Left ventricle myocardium inferior (tissue), 1 donor: ENCODE measurements around the gene EDA. TPM values are rescaled to one million over a fixed set of nuclear protein-coding genes. Genes with fewer than 3 reads are reported as not detected.

Source experiments
- DNase-seq: peaks from one replicate; pipeline ENCODE4 v3.0.0-alpha.2; 2020
- H3K27ac ChIP-seq: fragments of 200-600 bp; replicated peaks from 2 replicates; pipeline ENCODE4 v1.8.0; 2021
- H3K27me3 ChIP-seq: fragments of 200-600 bp; 2 replicates; pipeline ENCODE4 v1.8.0; 2021; ENCODE audit warnings: low read depth
- H3K36me3 ChIP-seq: fragments of 200-600 bp; 2 replicates; pipeline ENCODE4 v1.8.0; 2021
- H3K4me1 ChIP-seq: fragments of 200-600 bp; 2 replicates; pipeline ENCODE4 v1.8.0; 2021
- H3K4me3 ChIP-seq: fragments of 200-600 bp; 2 replicates; pipeline ENCODE4 v1.8.0; 2021; ENCODE audit warnings: mild to moderate bottlenecking, moderate library complexity
- H3K9me3 ChIP-seq: fragments of 200-600 bp; replicated peaks from 2 replicates; pipeline ENCODE4 v1.8.0; 2021
- intact Hi-C: fragments of 100-400 bp; cut with micrococcal nuclease; formaldehyde crosslinking; loops from one replicate; pipeline ENCODE4 v1.11.0; 2022
- total RNA-seq: library from RNA; stranded (reverse); fragmentation: NEBNext Ultra II Directional; extraction: Animal tissue kit (Norgen Biotek cat#: 25700); gene quantifications from one replicate; pipeline ENCODE4 v1.2.1, GENCODE V29; 2021
- TF ChIP-seq, protein P1 (sequence below): fragments of 200-600 bp; IDR thresholded peaks from 2 replicates; pipeline ENCODE4 v1.8.0; 2021; ENCODE audit warnings: antibody characterized with exemption, mild to moderate bottlenecking, borderline replicate concordance
- donor health status: DM: no; HTN: yes; CAD: no; lungs with severe emphysema.

EDA gene
- total RNA-seq, 1 donor from 2014 or later: 7.3 TPM

DNA sequence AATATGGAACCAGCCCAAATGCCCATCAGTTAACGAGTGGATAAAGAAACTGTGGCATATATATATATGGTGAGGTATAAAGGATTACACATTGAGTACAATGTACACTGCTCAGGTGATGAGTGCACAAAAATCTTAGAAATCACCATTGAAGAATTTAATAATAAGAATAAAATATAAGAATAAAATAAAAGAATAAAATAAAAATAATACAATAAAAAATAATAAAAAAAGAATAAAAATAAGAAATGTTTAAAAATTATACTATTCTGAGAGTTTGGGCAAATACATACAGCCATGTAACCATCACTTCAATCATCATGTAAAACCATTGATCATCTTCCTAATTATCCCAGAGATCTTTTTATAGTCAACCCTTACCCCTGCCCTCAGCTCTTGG is 260.3 kb downstream of the EDA start:
- Histone ChIP-seq H3K9me3 (peaks cover 2% of the 10 kb centered on the region), H3K4me3 (no peak overlapping the region), H3K27me3 (no peaks in the 10 kb centered on the region), H3K4me1 (no peaks in the 10 kb centered on the region), H3K27ac (no peak overlapping the region), H3K36me3 (no peaks in the 10 kb centered on the region)
- intact Hi-C loops: no loop called here
- no peak for DNase-seq
- TF ChIP-seq, protein P1, sequence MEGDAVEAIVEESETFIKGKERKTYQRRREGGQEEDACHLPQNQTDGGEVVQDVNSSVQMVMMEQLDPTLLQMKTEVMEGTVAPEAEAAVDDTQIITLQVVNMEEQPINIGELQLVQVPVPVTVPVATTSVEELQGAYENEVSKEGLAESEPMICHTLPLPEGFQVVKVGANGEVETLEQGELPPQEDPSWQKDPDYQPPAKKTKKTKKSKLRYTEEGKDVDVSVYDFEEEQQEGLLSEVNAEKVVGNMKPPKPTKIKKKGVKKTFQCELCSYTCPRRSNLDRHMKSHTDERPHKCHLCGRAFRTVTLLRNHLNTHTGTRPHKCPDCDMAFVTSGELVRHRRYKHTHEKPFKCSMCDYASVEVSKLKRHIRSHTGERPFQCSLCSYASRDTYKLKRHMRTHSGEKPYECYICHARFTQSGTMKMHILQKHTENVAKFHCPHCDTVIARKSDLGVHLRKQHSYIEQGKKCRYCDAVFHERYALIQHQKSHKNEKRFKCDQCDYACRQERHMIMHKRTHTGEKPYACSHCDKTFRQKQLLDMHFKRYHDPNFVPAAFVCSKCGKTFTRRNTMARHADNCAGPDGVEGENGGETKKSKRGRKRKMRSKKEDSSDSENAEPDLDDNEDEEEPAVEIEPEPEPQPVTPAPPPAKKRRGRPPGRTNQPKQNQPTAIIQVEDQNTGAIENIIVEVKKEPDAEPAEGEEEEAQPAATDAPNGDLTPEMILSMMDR: no peak

DNA sequence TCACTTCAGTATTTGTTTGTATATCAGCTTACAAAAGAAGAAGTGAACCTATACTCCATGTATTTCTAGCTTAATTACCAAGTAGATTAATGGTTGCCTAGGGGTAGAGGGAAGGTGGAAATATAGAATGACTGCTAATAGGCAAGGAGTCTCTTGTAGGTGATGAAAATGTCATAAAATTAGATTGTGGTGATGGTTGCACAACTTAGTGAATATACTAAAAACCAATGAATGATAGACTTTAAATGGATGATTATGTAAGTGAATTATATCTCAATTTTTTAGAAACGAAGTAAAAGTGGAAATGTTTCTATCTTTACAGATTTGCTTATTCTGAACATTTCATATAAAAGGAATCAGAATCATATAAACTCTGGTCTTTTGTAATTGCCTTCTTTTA is 268.3 kb downstream of the EDA start:
- TF ChIP-seq, protein P1: no peak
- no peak overlapping the region for H3K4me3 ChIP-seq
- H3K27ac ChIP-seq: no peak overlapping the region
- H3K36me3 ChIP-seq: no peaks in the 10 kb centered on the region
- no peaks in the 10 kb centered on the region for H3K27me3 ChIP-seq
- intact Hi-C loops: no loop called here
- DNase-seq: no peak
- no peaks in the 10 kb centered on the region for H3K4me1 ChIP-seq
- H3K9me3 ChIP-seq: peaks cover 20% of the 10 kb centered on the region

DNA sequence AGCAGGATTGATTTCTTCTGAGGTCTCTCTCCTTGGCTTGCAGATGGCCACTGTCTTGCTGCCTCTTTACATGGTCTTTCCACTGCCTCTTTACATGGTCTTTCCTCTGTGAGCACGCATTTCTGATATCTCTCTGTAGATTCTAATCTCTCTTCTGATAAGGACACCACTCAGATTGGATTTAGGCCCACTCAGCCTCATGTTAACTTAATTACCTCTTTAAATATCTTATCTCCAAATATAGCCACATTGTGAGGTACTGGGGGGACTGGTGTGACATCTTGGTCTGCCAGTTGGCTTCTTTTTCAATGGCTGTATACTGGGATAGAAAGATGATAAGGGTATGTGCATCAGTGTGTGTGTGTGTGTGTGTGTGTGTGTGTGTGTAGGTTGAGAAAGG is 280.1 kb downstream of the EDA start:
- no peaks in the 10 kb centered on the region for H3K9me3 ChIP-seq
- TF ChIP-seq, protein P1: no peak
- H3K4me3 ChIP-seq: no peak overlapping the region
- H3K36me3 ChIP-seq: no peaks in the 10 kb centered on the region
- DNase-seq: no peak
- no peaks in the 10 kb centered on the region for H3K27me3 ChIP-seq
- intact Hi-C loops: no loop called here
- H3K27ac ChIP-seq: no peak overlapping the region
- H3K4me1 ChIP-seq: no peaks in the 10 kb centered on the region

DNA sequence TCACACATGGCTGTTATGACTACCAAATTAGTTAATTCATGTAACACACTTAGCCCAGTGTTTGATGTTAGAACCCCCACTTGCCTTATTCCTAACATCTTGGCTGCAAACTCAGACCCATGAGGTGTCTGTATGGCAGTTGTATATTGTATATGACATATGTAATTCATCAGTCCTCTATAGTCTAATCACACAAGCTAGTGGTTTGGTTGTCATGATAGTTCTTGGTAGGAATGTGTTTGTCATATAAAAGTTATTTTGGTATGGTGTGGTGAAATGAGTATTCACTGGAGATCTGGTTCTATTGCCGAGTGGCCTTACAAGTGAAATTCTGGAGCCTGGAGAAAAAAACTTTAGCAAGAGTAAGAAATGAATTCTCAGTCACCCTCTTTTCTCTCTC is 284.6 kb downstream of the EDA start:
- no peaks in the 10 kb centered on the region for H3K4me1 ChIP-seq
- no peaks in the 10 kb centered on the region for H3K27me3 ChIP-seq
- H3K4me3 ChIP-seq: no peak overlapping the region
- TF ChIP-seq, protein P1: no peak
- no peaks in the 10 kb centered on the region for H3K9me3 ChIP-seq
- intact Hi-C loops: no loop called here
- no peak for DNase-seq
- H3K27ac ChIP-seq: no peak overlapping the region
- H3K36me3 ChIP-seq: no peaks in the 10 kb centered on the region

DNA sequence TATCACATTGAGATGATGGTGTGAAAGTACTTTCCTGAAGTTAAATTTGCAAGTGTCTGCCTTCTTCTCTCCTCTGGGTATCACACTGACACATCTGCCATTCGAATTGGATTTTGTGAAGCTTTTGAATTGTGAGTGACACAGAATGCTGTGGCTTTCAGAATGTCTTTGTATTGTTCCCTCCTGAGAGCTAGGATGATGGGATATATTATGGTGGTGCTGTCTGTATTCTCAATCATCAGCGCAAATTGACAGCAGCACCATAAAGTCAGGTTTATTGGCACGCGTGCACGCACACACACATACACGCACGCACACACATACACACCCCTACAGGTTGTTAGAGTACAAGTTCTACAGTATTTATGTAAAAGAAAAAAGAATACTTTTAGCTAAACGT is 290.5 kb downstream of the EDA start:
- DNase-seq: no peak
- Histone ChIP-seq H3K4me1 (peaks cover 12% of the 10 kb centered on the region), H3K4me3 (no peak overlapping the region), H3K27ac (no peak overlapping the region), H3K36me3 (no peaks in the 10 kb centered on the region), H3K9me3 (no peaks in the 10 kb centered on the region), H3K27me3 (no peaks in the 10 kb centered on the region)
- TF ChIP-seq, protein P1: no peak
- intact Hi-C loops: no loop called here

DNA sequence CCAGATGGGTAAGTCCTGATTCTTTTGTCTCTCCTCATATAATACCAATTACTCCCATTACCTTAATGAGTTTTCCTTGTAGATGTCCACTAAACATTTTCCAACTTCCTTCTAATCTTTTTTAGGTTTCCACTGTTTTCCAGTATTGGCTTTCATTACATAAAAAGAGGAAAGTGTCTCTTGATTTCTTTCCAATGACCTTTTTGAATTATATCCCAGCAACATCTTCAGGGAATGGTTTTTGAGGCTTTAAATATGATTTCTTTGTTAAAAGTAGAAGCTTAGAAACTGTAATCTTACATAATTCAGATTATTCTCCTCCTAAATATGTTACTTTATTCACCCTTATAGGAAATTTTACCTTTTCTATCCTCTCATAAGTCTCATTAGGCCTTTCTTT is 298.9 kb downstream of the EDA start:
- no peaks in the 10 kb centered on the region for H3K27me3 ChIP-seq
- H3K4me3 ChIP-seq: no peak overlapping the region
- intact Hi-C loops: no loop called here

More for the DNA sequence above, 298.9 kb downstream of the EDA start:
- TF ChIP-seq, protein P1: no peak
- Histone ChIP-seq H3K4me1 (no peaks in the 10 kb centered on the region), H3K27ac (no peak overlapping the region), H3K9me3 (peaks cover 16% of the 10 kb centered on the region), H3K36me3 (no peaks in the 10 kb centered on the region)
- no peak for DNase-seq
